ENCODE results near the gene SIX1. TPM values are rescaled to one million over a fixed set of nuclear protein-coding genes. Genes with fewer than 3 reads are reported as not detected.

SIX1 gene
- total and polyA plus RNA-seq, 2 donors from 2014 or later: 0.13 to 0.16 TPM

- DNase-seq: no peak
- TF ChIP-seq CTCF (IDR thresholded peaks at IDR 0.05; ENCODE audit: borderline replicate concordance, extremely low read depth, insufficient read depth): no peak
These were observed 19.1 kb downstream of the SIX1 start for GRCh38 chr14:60630129-60630528.

GRCh38 chr14:60628892-60629291 is 20.4 kb downstream of the SIX1 start:
- H3K9ac ChIP-seq (ENCODE audit: low read length in 3 of 3): no peak overlapping the region
- H3K9me3 ChIP-seq (ENCODE audit: control insufficient read depth in 2 of 3, insufficient read depth in 1 of 3, low read length in 3 of 3): no peaks in the 10 kb centered on the region

More at GRCh38 chr14:60630129-60630528, 19.1 kb downstream of the SIX1 start:
- no peak overlapping the region for H3K9ac ChIP-seq (ENCODE audit: low read length in 3 of 3)
- no peaks in the 10 kb centered on the region for H3K36me3 ChIP-seq (ENCODE audit: control insufficient read depth in 2 of 3, insufficient read depth in 3 of 3, low read length in 3 of 3)
- no peak overlapping the region for H3K27ac ChIP-seq (ENCODE audit: low read depth in 2 of 2, low read length in 2 of 2)
- H3K4me3 ChIP-seq (ENCODE audit: low read length in 3 of 3): no peak overlapping the region
- intact Hi-C loops (cut with DNase I): no loop called here
- FAIRE-seq: no peak
- no peaks in the 10 kb centered on the region for H3K27me3 ChIP-seq (ENCODE audit: control insufficient read depth, insufficient read depth, low read length)
- peaks cover 0 to under 1% (median 0%) of the 10 kb centered on the region in 3 donors for H3K4me1 ChIP-seq (ENCODE audit: control insufficient read depth in 2 of 3, insufficient read depth in 2 of 3, low read depth in 1 of 3, low read length in 3 of 3)
- no peaks in the 10 kb centered on the region for H3K9me3 ChIP-seq (ENCODE audit: control insufficient read depth in 2 of 3, insufficient read depth in 1 of 3, low read length in 3 of 3)

GRCh38 chr14:60622917-60623257 is 26.4 kb downstream of the SIX1 start:
- TF ChIP-seq CTCF (IDR thresholded peaks at IDR 0.05; ENCODE audit: borderline replicate concordance, extremely low read depth, insufficient read depth): no peak
- intact Hi-C loops (cut with DNase I): loop anchor here (10.0 kb wide), 1 partner anchor 402 kb away; no protein-coding TSS in a partner anchor

More at GRCh38 chr14:60628892-60629291, 20.4 kb downstream of the SIX1 start:
- Histone ChIP-seq H3K4me3 (ENCODE audit: low read length in 3 of 3) (no peak overlapping the region), H3K36me3 (ENCODE audit: control insufficient read depth in 2 of 3, insufficient read depth in 3 of 3, low read length in 3 of 3) (no peaks in the 10 kb centered on the region), H3K27ac (ENCODE audit: low read depth in 2 of 2, low read length in 2 of 2) (no peak overlapping the region), H3K27me3 (ENCODE audit: control insufficient read depth, insufficient read depth, low read length) (no peaks in the 10 kb centered on the region), H3K4me1 (ENCODE audit: control insufficient read depth in 2 of 3, insufficient read depth in 2 of 3, low read depth in 1 of 3, low read length in 3 of 3) (peaks cover 0 to 4% (median 0%) of the 10 kb centered on the region in 3 donors)
- intact Hi-C loops (cut with DNase I): loop anchor here (5.0 to 10.0 kb wide), 2 partner anchors 396 to 623 kb away; no protein-coding TSS in a partner anchor
- no peak for DNase-seq
- no peak for TF ChIP-seq CTCF (IDR thresholded peaks at IDR 0.05; ENCODE audit: borderline replicate concordance, extremely low read depth, insufficient read depth)
- no peak for FAIRE-seq

More at GRCh38 chr14:60622917-60623257, 26.4 kb downstream of the SIX1 start:
- Histone ChIP-seq H3K36me3 (ENCODE audit: control insufficient read depth in 2 of 3, insufficient read depth in 3 of 3, low read length in 3 of 3) (no peaks in the 10 kb centered on the region), H3K4me1 (ENCODE audit: control insufficient read depth in 2 of 3, insufficient read depth in 2 of 3, low read depth in 1 of 3, low read length in 3 of 3) (peaks cover 0 to 4% (median 0%) of the 10 kb centered on the region in 3 donors), H3K4me3 (ENCODE audit: low read length in 3 of 3) (no peak overlapping the region), H3K9me3 (ENCODE audit: control insufficient read depth in 2 of 3, insufficient read depth in 1 of 3, low read length in 3 of 3) (no peaks in the 10 kb centered on the region), H3K27ac (ENCODE audit: low read depth in 2 of 2, low read length in 2 of 2) (no peak overlapping the region), H3K9ac (ENCODE audit: low read length in 3 of 3) (no peak overlapping the region), H3K27me3 (ENCODE audit: control insufficient read depth, insufficient read depth, low read length) (no peaks in the 10 kb centered on the region)
- no peak for DNase-seq
- FAIRE-seq: no peak

Measured in kidney (tissue), 14 donors.